ENCODE results near the gene C10orf90.

The C10orf90 gene

GRCh38 chr10:126654579-126654978 is 15.9 kb downstream of the C10orf90 start:
- no peak for DNase-seq (ENCODE audit: low spot score)
- H3K27ac ChIP-seq, result no peak overlapping the region
- TF ChIP-seq CTCF (IDR thresholded peaks at IDR 0.05), result no peak
- no peak overlapping the region for H3K4me3 ChIP-seq

- TF ChIP-seq CTCF (IDR thresholded peaks at IDR 0.05), result no peak
- no peak overlapping the region for H3K27ac ChIP-seq
- no peak overlapping the region for H3K4me3 ChIP-seq
- no peak for DNase-seq (ENCODE audit: low spot score)
These were observed 19.0 kb downstream of the C10orf90 start for GRCh38 chr10:126651467-126651866.

- no peak for TF ChIP-seq CTCF (IDR thresholded peaks at IDR 0.05)
- no peak for DNase-seq (ENCODE audit: low spot score)
- Histone ChIP-seq H3K27ac (no peak overlapping the region), H3K4me3 (no peak overlapping the region)
These were observed 20.3 kb downstream of the C10orf90 start for GRCh38 chr10:126650161-126650560.

- no peak for TF ChIP-seq CTCF (IDR thresholded peaks at IDR 0.05)
- no peak overlapping the region for H3K27ac ChIP-seq
- no peak overlapping the region for H3K4me3 ChIP-seq
- no peak for DNase-seq (ENCODE audit: low spot score)
These were observed 23.4 kb downstream of the C10orf90 start for GRCh38 chr10:126647116-126647515.

- DNase-seq (ENCODE audit: low spot score), result no peak
- Histone ChIP-seq H3K27ac (no peak overlapping the region), H3K4me3 (no peak overlapping the region)
- no peak for TF ChIP-seq CTCF (IDR thresholded peaks at IDR 0.05)
These were observed 24.4 kb downstream of the C10orf90 start for GRCh38 chr10:126646110-126646509.

GRCh38 chr10:126640401-126640800 is 30.1 kb downstream of the C10orf90 start:
- no peak for TF ChIP-seq CTCF (IDR thresholded peaks at IDR 0.05)
- no peak overlapping the region for H3K27ac ChIP-seq
- H3K4me3 ChIP-seq, result no peak overlapping the region
- no peak for DNase-seq (ENCODE audit: low spot score)

- Histone ChIP-seq H3K4me3 (no peak overlapping the region), H3K27ac (no peak overlapping the region)
- TF ChIP-seq CTCF (IDR thresholded peaks at IDR 0.05), result no peak
- DNase-seq (ENCODE audit: low spot score), result no peak
These were observed 31.4 kb downstream of the C10orf90 start for GRCh38 chr10:126639084-126639483.
